Aorta (tissue), 5 donors: ENCODE measurements around the gene GMDS. TPM values are rescaled to one million over a fixed set of nuclear protein-coding genes. Genes with fewer than 3 reads are reported as not detected.
A peak's percentile ranks its signal among the peaks of the same experiment; 100 is the strongest.

Experiments used
- ATAC-seq: fragments of 200-7000 bp; cut with Tn5 transposase; one replicate; pipeline ENCODE4 v1.9.1; 2022; ENCODE audit warnings: moderate library complexity; ENCODE audit not compliant: low FRiP score
- DNase-seq, 2 donors: peaks; one replicate each; pipeline ENCODE4 v3.0.0-alpha.2; 2020
- H3K27ac ChIP-seq, 2 donors: one replicate each; pipeline ENCODE4 v1.5.1; 2013; ENCODE audit warnings: low read length in 2 of 2, mild to moderate bottlenecking in 2 of 2, moderate library complexity in 2 of 2, control low read depth in 1 of 2, inconsistent platforms in 1 of 2, low read depth in 1 of 2
- H3K27me3 ChIP-seq, 2 donors: one replicate each; pipeline ENCODE4 v1.6.1; 2013; ENCODE audit warnings: control low read depth in 1 of 2, low read length in 1 of 2, mild to moderate bottlenecking in 1 of 2, moderate library complexity in 1 of 2; ENCODE audit not compliant: insufficient read depth in 2 of 2, control insufficient read depth in 1 of 2
- H3K36me3 ChIP-seq, 2 donors: one replicate each; pipeline ENCODE4 v1.6.1; 2013; ENCODE audit warnings: control low read depth in 1 of 2, low read length in 1 of 2, mild to moderate bottlenecking in 1 of 2; ENCODE audit not compliant: insufficient read depth in 2 of 2, control insufficient read depth in 1 of 2
- H3K4me1 ChIP-seq, 2 donors: one replicate each; pipeline ENCODE4 v1.6.1; 2013; ENCODE audit warnings: low read length in 2 of 2, control low read depth in 1 of 2, mild to moderate bottlenecking in 1 of 2, moderate library complexity in 1 of 2; ENCODE audit not compliant: insufficient read depth in 2 of 2, control insufficient read depth in 1 of 2
- H3K4me3 ChIP-seq, 2 donors: one replicate each; pipeline ENCODE4 v1.5.1; 2013; ENCODE audit warnings: low read length in 2 of 2, control low read depth in 1 of 2, mild to moderate bottlenecking in 1 of 2
- H3K9me3 ChIP-seq: one replicate; pipeline ENCODE4 v1.6.1; 2013; ENCODE audit warnings: mild to moderate bottlenecking, low read length; ENCODE audit not compliant: control insufficient read depth
- WGBS, 2 donors: extraction: QIAGEN DNeasy Blood & Tissue Kit; methylation state at CpG; one replicate each; pipeline ENCODE4 v1.1.7; 2013; 5-methylcytosine and 5-hydroxymethylcytosine counted together
- intact Hi-C, 2 donors: fragments of 100-400 bp; cut with DNase I; formaldehyde crosslinking; loops; one replicate each; pipeline versions ENCODE4 v1.14.2 to v1.15.0; 2022
- polyA plus RNA-seq, 2 donors: library from polyadenylated mRNA; stranded (reverse); fragments of 200-250 nt; gene quantifications; one replicate each; pipeline ENCODE4 v1.2.3, GENCODE V29; 2013
- total RNA-seq, 2 donors: library from RNA; stranded (reverse); fragmentation: NEBNext Ultra II Directional; extraction: Animal tissue kit (Norgen Biotek cat#: 25700); gene quantifications; one replicate each; pipeline ENCODE4 v1.2.1, GENCODE V29; 2021
- donor health status: healthy with polysubstance abuse.
- donor health status: Bipolar disorder and iron deficiency.
- donor health status: DM: no; HTN: no; CAD: no.
- donor health status: DM: no; HTN: no; CAD: no.
- donor health status: DM: yes; HTN: yes; CAD: no.

The GMDS gene
- total and polyA plus RNA-seq, 4 donors = 66.1 to 138 (median 84.9) TPM

- ATAC-seq (no peak), DNase-seq (no peak)
- Histone ChIP-seq H3K27me3 (no peaks in the 10 kb centered on the region), H3K4me1 (peaks cover 0 to 4% of the 10 kb centered on the region in 2 donors), H3K4me3 (no peak overlapping the region), H3K27ac (no peak overlapping the region), H3K9me3 (no peaks in the 10 kb centered on the region), H3K36me3 (no peaks in the 10 kb centered on the region)
- intact Hi-C loops = no loop called here
- 98 to 99% methylated on average over 3 of the region's 3 CpGs for WGBS, 2 donors
Observed at GRCh38 chr6:2125158-2125557, 120.2 kb downstream of the GMDS start.

GRCh38 chr6:2124260-2124709 lies 121.1 kb downstream of the GMDS start:
- intact Hi-C loops = no loop called here
- Histone ChIP-seq H3K4me3 (no peak overlapping the region), H3K36me3 (no peaks in the 10 kb centered on the region), H3K4me1 (peaks cover 0 to 4% of the 10 kb centered on the region in 2 donors), H3K27ac (no peak overlapping the region), H3K27me3 (no peaks in the 10 kb centered on the region), H3K9me3 (no peaks in the 10 kb centered on the region)
- 91 to 92% methylated on average over 11 of the region's 11 CpGs for WGBS, 2 donors
- DNase-seq = no peak
- peak; percentile 60 for ATAC-seq

- WGBS, 2 donors = 97 to 100% methylated on average over 3 of the region's 3 CpGs
Observed at GRCh38 chr6:2120912-2121311, 124.5 kb downstream of the GMDS start.

DNA sequence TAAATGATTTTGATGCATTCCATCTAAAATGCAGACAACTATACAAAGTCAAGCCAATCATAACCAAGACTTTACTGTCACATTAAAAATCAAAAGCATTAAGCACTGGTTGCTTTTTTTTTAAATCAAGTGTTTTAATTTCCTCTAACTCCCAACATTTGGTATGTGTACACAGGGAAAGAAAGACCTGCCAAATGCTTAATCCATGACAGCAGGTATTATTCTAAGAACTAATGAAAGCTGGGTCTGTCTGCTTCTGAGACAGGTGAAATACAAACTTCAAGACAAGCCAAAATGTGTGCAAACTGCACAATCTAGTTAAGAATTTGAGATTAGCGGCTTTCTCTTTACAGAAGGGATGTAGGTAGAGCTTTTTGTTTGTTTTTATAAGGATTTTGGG lies 126.1 kb downstream of the GMDS start:
- WGBS, 2 donors = 92 to 93% methylated on average over 1 of the region's 1 CpG
- intact Hi-C loops = loop anchor here (10.0 kb wide), 4 partner anchors 46 to 516 kb away; no protein-coding TSS in a partner anchor
- Histone ChIP-seq H3K9me3 (no peaks in the 10 kb centered on the region), H3K36me3 (peaks cover 0 to 2% of the 10 kb centered on the region in 2 donors), H3K4me3 (no peak overlapping the region), H3K27ac (no peak overlapping the region), H3K4me1 (no peaks in the 10 kb centered on the region), H3K27me3 (no peaks in the 10 kb centered on the region)
- ATAC-seq (no peak), DNase-seq (no peak)

More at GRCh38 chr6:2120912-2121311, 124.5 kb downstream of the GMDS start:
- no peak overlapping the region for H3K27ac ChIP-seq
- no peak for ATAC-seq
- no peaks in the 10 kb centered on the region for H3K9me3 ChIP-seq
- no peak for DNase-seq
- H3K36me3 ChIP-seq = peaks cover 0 to 2% of the 10 kb centered on the region in 2 donors
- no peaks in the 10 kb centered on the region for H3K4me1 ChIP-seq
- H3K4me3 ChIP-seq = no peak overlapping the region
- intact Hi-C loops = no loop called here
- H3K27me3 ChIP-seq = no peaks in the 10 kb centered on the region

GRCh38 chr6:2118136-2118535 lies 127.3 kb downstream of the GMDS start:
- Histone ChIP-seq H3K27ac (peak overlapping the region; percentile 33 to 68), H3K4me1 (no peaks in the 10 kb centered on the region), H3K27me3 (no peaks in the 10 kb centered on the region), H3K36me3 (peaks cover 0 to 2% of the 10 kb centered on the region in 2 donors), H3K4me3 (no peak overlapping the region), H3K9me3 (no peaks in the 10 kb centered on the region)
- intact Hi-C loops = loop anchor here (10.0 kb wide), 4 partner anchors 47 to 517 kb away; no protein-coding TSS in a partner anchor
- no peak for ATAC-seq
- WGBS, 2 donors = 4 to 10% methylated on average over 1 of the region's 1 CpG
- no peak for DNase-seq

DNA sequence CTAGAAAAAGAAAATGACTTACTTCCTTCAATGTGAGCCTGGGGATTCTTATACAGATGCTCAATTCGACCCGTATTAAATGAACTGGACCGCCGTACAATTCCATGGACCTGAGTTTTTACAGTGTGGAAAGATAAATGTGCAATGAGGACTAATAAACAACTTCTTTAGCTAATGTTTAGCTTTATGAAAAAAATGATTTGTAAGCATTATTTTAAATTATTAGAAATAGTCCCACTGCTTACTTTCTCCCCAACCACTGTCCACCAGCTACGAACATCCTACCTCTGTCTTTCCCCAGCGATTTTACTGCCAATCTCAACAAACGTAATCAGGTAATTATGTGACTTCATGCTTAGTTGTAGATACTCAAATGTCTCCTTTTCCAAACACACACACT lies 128.0 kb downstream of the GMDS start:
- peak overlapping the region; percentile 68 to 94 for H3K27ac ChIP-seq

GRCh38 chr6:2116496-2116895 lies 128.9 kb downstream of the GMDS start:
- no peaks in the 10 kb centered on the region for H3K27me3 ChIP-seq
- 93 to 95% methylated on average over 2 of the region's 2 CpGs for WGBS, 2 donors

More for the DNA sequence above, 128.0 kb downstream of the GMDS start:
- DNase-seq = no peak
- WGBS, 2 donors = 80 to 82% methylated on average over 7 of the region's 7 CpGs
- intact Hi-C loops = loop anchor here (10.0 kb wide), 4 partner anchors 47 to 517 kb away; no protein-coding TSS in a partner anchor
- Histone ChIP-seq H3K27me3 (no peaks in the 10 kb centered on the region), H3K4me3 (no peak overlapping the region), H3K9me3 (no peaks in the 10 kb centered on the region), H3K36me3 (peaks cover 0 to 2% of the 10 kb centered on the region in 2 donors), H3K4me1 (no peaks in the 10 kb centered on the region)
- ATAC-seq = no peak

DNA sequence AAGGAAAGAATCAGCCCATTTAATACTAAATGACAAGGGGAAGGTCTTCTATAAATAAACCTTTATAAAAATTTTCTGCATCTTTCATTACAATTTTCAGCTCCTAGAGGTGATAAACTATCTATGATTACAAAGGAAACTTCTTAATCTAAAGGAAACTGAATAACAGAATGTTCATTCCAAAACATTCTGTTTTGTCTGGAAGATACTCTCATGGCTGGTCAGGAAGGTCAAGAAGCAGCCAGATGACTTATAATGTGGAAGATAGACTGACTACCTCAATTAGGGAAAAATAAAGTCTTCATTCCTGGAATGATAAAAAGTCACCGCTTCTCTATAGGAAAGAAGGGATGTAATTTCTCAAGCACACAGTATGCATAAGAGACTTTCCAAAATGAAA lies 131.3 kb downstream of the GMDS start:
- Histone ChIP-seq H3K27ac (no peak overlapping the region), H3K36me3 (peaks cover 0 to 2% of the 10 kb centered on the region in 2 donors), H3K4me1 (peaks cover 3 to 5% of the 10 kb centered on the region in 2 donors), H3K27me3 (no peaks in the 10 kb centered on the region), H3K4me3 (no peak overlapping the region), H3K9me3 (no peaks in the 10 kb centered on the region)
- ATAC-seq (no peak), DNase-seq (no peak)
- WGBS, 2 donors = 94 to 95% methylated on average over 1 of the region's 1 CpG
- intact Hi-C loops = loop anchor here (5.0 to 10.0 kb wide), 8 partner anchors 43 to 521 kb away; partner anchors contain the start of gene GMDS (in 1 of the 2)

More at GRCh38 chr6:2116496-2116895, 128.9 kb downstream of the GMDS start:
- intact Hi-C loops = loop anchor here (10.0 kb wide), 4 partner anchors 48 to 518 kb away; no protein-coding TSS in a partner anchor
- ATAC-seq = no peak
- H3K4me1 ChIP-seq = no peaks in the 10 kb centered on the region
- H3K4me3 ChIP-seq = no peak overlapping the region
- H3K27ac ChIP-seq = no peak overlapping the region
- peaks cover 0 to 2% of the 10 kb centered on the region in 2 donors for H3K36me3 ChIP-seq
- no peak for DNase-seq
- H3K9me3 ChIP-seq = no peaks in the 10 kb centered on the region

DNA sequence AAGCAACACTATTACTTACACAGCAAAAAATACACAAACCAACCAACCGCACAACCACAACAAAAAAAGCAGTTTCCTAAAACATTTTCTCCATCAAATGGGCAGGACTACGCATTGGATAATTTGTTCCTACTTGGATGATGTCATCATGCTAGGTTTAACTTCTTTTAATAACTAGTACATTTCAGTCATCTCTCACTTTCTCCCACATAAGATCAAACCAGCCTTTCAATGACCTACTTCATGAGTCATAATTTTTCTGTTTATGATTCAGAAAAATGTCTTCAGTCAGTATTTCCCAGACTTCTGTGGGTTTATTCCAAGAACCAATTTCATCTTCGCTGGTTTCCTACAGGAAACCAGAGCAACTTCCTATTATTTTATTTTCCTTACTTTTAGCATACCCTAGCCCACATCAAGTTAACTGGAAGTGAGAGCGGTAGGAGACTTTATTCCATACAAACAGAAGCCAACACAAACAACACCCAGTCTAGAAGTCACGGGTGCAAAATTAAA lies 134.2 kb downstream of the GMDS start:
- no peaks in the 10 kb centered on the region for H3K27me3 ChIP-seq
- H3K36me3 ChIP-seq = no peaks in the 10 kb centered on the region
- peak; percentile 78 for ATAC-seq
- H3K27ac ChIP-seq = peak overlapping the region in 1 of 2 donors; percentile 77
- intact Hi-C loops = loop anchor here (5.0 to 10.0 kb wide), 8 partner anchors 46 to 524 kb away; partner anchors contain the start of gene GMDS (in 1 of the 2)
- peaks cover 3 to 5% of the 10 kb centered on the region in 2 donors for H3K4me1 ChIP-seq
- H3K9me3 ChIP-seq = no peaks in the 10 kb centered on the region
- DNase-seq = no peak
- peak overlapping the region in 1 of 2 donors; percentile 89 for H3K4me3 ChIP-seq
- WGBS, 2 donors = 8 to 11% methylated on average over 5 of the region's 5 CpGs
